Hematopoietic multipotent progenitor cell treated with erythropoietin and hydrocortisone succinate and interleukin-3 and kit ligand, for 4 days (in vitro differentiated cells): ENCODE results near the gene MAP3K15.

Experiments
- DNase-seq: peaks from one replicate; pipeline ENCODE4 v3.0.0-alpha.2; 2015

Gene MAP3K15

DNA sequence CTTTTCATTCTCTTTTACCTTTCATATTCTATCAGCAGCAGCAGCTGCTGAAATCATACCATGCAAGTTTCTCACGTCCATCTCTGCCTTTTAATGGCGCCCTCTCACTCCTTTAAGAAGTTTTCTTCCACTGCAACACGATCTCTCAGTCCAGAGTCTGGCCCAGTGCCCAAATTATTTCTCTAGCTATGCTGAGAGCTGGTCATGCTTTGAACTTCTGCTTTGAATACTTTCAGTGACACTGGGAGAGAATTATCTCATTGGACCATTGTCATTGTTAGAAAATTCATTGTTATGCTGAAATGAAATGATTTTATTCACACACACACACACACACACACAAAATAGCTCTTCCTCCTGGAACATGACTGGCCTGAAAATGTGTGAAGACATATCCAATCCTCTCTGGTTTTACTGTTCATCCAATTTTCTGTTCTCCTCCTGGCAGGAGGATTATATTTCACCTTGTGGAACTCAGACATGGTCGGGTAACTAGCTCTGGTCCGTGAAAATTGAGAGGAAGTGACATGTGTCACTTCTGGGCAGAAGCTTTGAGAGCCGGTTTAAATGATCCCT, 172.9 kb downstream of the MAP3K15 start:
- DNase-seq: peak; percentile 32

DNA sequence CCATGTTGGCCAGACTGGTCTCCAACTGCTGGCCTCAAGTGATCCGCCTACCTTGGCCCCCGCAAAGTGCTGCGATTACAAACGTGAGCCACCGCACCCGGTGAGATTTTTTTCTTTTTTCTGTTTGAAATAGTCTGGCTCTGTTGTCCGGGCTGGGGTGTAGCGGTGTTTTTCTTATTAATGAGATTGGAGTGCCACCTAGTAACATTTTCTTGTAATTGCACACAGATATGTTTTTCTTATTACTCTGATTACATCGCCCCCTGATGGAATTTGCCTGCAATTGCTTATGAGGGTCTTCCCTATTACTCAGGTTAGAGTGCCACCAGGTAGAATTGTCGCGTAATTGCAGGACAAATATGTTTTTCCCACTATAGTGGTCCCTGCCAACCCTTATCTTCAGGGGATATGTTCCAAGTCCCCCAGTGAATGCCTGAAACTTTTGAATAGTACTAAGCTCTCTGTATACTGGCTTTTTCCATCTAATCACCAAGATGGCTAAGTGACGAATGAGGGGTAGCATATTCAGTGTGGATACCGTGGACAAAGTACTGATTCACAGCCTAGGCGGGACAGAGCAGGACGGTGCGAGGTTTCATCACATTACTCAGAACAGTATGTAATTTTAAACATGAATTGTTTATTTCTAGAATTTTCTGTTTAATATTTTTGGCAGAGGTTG, 180.2 kb downstream of the MAP3K15 start:
- DNase-seq: peak; percentile 69

DNA sequence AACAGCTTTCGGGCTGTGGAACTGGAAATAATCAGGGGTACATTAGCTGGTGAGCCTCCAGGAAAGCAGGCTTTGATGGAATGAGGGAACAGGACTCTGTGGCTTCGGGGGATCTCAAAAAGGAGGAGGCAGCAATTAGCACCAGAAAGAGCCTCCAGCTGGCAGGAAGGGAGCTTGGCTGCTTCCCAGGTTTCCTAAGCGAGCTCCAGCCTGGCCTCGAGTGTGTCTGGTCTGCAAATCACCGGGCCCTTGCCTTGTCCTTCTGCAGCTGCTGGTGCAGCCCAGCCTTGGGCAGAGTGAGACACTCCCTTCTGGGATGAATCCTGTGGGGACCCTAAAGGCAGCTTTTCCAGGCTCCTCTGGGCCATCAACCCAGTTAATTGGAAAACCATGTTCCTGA, 182.3 kb downstream of the MAP3K15 start:
- no peak for DNase-seq

DNA sequence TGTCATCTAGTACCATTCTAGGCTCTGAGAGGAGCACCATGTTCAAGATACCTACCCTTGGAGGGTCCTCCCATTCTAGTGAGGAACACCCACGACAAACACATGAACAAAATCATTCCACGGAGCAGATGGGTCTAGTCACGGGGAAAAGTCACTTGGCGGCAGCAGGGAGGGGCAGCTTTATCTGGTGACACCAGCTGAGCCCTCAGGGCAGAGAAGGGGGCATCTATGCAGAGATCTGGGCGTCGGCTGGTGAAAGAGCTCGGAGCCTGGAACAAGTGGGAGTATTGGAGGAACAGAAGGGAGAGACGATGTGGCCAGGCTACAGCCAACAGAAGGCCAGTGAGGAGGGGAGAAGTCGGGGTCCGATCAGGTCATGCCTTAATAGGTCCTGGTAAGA, 183.5 kb downstream of the MAP3K15 start:
- peak; percentile 67 for DNase-seq

DNA sequence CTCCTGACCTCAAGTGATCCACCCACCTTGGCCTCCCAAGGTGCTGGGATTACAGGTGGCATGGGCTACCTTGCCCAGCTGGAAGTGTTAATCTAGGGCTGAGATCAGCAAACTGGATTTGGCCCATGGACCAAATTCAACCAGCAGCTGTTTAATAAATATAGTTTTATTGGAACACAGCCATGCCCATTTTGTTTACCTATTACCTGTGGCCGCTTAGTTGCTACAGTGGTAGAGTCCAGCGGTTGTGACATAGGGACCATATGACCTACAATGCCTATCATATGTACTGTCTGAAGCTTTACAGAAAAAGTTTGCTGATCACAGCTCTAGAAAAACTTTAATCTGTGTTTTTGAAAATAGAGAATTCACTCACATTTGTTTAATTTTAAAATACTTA, 188.7 kb downstream of the MAP3K15 start:
- no peak for DNase-seq
